H9 (cell line): ENCODE results near the gene DNLZ. TPM values are rescaled to one million over a fixed set of nuclear protein-coding genes. Genes with fewer than 3 reads are reported as not detected.

Experiments used
- DNase-seq: peaks from one replicate; pipeline ENCODE4 v3.0.0-alpha.2; 2017
- H2AFZ ChIP-seq: one replicate; pipeline ENCODE4 v1.6.1; 2013; ENCODE audit warnings: mild to moderate bottlenecking, low read length, control low read depth, moderate library complexity
- H2AK5ac ChIP-seq: 2 replicates; pipeline ENCODE4 v1.6.1; 2013; ENCODE audit warnings: low read length, control low read depth, mixed read lengths; ENCODE audit not compliant: insufficient read length
- H2BK120ac ChIP-seq: one replicate; pipeline ENCODE4 v1.6.1; 2013; ENCODE audit warnings: low read depth, mild to moderate bottlenecking, low read length, control low read depth, inconsistent platforms; ENCODE audit not compliant: poor library complexity, severe bottlenecking
- H2BK12ac ChIP-seq: 2 replicates; pipeline ENCODE4 v1.6.1; 2013; ENCODE audit warnings: low read length, control low read depth, mixed read lengths, low read depth; ENCODE audit not compliant: insufficient read length
- H2BK15ac ChIP-seq: 2 replicates; pipeline ENCODE4 v1.6.1; 2013; ENCODE audit warnings: low read depth, low read length, control low read depth
- H2BK20ac ChIP-seq: one replicate; pipeline ENCODE4 v1.6.1; 2013; ENCODE audit warnings: low read depth, mild to moderate bottlenecking, low read length, control low read depth, inconsistent platforms; ENCODE audit not compliant: poor library complexity, severe bottlenecking
- H2BK5ac ChIP-seq: 2 replicates; pipeline ENCODE4 v1.6.1; 2013; ENCODE audit warnings: low read length, control low read depth, mixed read lengths; ENCODE audit not compliant: insufficient read length
- H3K14ac ChIP-seq: 2 replicates; pipeline ENCODE4 v1.6.1; 2013; ENCODE audit warnings: low read length, control low read depth; ENCODE audit not compliant: insufficient read depth
- H3K18ac ChIP-seq: 2 replicates; pipeline ENCODE4 v1.6.1; 2013; ENCODE audit warnings: low read depth, mild to moderate bottlenecking, mixed read lengths, low read length, control low read depth; ENCODE audit not compliant: insufficient read length
- H3K23ac ChIP-seq: 2 replicates; pipeline ENCODE4 v1.6.1; 2013; ENCODE audit warnings: low read length, control low read depth, mixed read lengths, low read depth; ENCODE audit not compliant: insufficient read length
- H3K23me2 ChIP-seq: 2 replicates; pipeline ENCODE4 v1.6.1; 2013; ENCODE audit warnings: low read depth, mild to moderate bottlenecking, mixed read lengths, low read length, control low read depth; ENCODE audit not compliant: insufficient read length, poor library complexity, severe bottlenecking
- H3K27ac ChIP-seq: 2 replicates; pipeline ENCODE4 v1.5.1; 2013; ENCODE audit warnings: low read length, control low read depth, mixed read lengths, low read depth; ENCODE audit not compliant: insufficient read length
- H3K27me3 ChIP-seq: 2 replicates; pipeline ENCODE4 v1.6.1; 2013; ENCODE audit warnings: low read length, control low read depth, inconsistent platforms; ENCODE audit not compliant: insufficient read depth
- H3K4ac ChIP-seq: 2 replicates; pipeline ENCODE4 v1.6.1; 2013; ENCODE audit warnings: low read depth, mild to moderate bottlenecking, control low read depth, inconsistent platforms, low read length, moderate library complexity
- H3K4me1 ChIP-seq: 2 replicates; pipeline ENCODE4 v1.6.1; 2013; ENCODE audit warnings: low read length, control low read depth, inconsistent platforms; ENCODE audit not compliant: insufficient read depth
- H3K4me2 ChIP-seq: 2 replicates; pipeline ENCODE4 v1.6.1; 2013; ENCODE audit warnings: low read length, control low read depth, mixed read lengths; ENCODE audit not compliant: insufficient read length, insufficient read depth
- H3K56ac ChIP-seq: 2 replicates; pipeline ENCODE4 v1.6.1; 2013; ENCODE audit warnings: low read depth, mild to moderate bottlenecking, mixed read lengths, low read length, control low read depth; ENCODE audit not compliant: insufficient read length
- H3K79me1 ChIP-seq: 2 replicates; pipeline ENCODE4 v1.6.1; 2013; ENCODE audit warnings: low read depth, mild to moderate bottlenecking, moderate library complexity, low read length, control low read depth, inconsistent platforms; ENCODE audit not compliant: insufficient read depth, poor library complexity, severe bottlenecking
- H3K79me2 ChIP-seq: 2 replicates; pipeline ENCODE4 v1.6.1; 2013; ENCODE audit warnings: low read length, control low read depth, inconsistent platforms; ENCODE audit not compliant: insufficient read depth
- H3K9ac ChIP-seq: 2 replicates; pipeline ENCODE4 v1.6.1; 2013; ENCODE audit warnings: low read length, control low read depth, mixed read lengths; ENCODE audit not compliant: insufficient read length; ENCODE audit errors: extremely low read depth
- H3K9me3 ChIP-seq: one replicate; pipeline ENCODE4 v1.6.1; 2013; ENCODE audit warnings: low read depth, low read length, inconsistent platforms; ENCODE audit not compliant: control insufficient read depth
- H3T11ph ChIP-seq: one replicate; pipeline ENCODE4 v1.6.1; 2013; ENCODE audit warnings: mild to moderate bottlenecking, low read length, control low read depth, inconsistent platforms
- H4K20me1 ChIP-seq: one replicate; pipeline ENCODE4 v1.6.1; 2013; ENCODE audit not compliant: control insufficient read depth, insufficient read length, insufficient read depth
- H4K5ac ChIP-seq: 2 replicates; pipeline ENCODE4 v1.6.1; 2013; ENCODE audit warnings: low read depth, mild to moderate bottlenecking, mixed read lengths, low read length, control low read depth; ENCODE audit not compliant: insufficient read length
- H4K8ac ChIP-seq: replicated peaks from 2 replicates; pipeline ENCODE4 v1.6.1; 2013; ENCODE audit warnings: low read length, control low read depth, mixed read lengths, low read depth; ENCODE audit not compliant: insufficient read length
- H4K91ac ChIP-seq: 2 replicates; pipeline ENCODE4 v1.6.1; 2013; ENCODE audit warnings: low read depth, mild to moderate bottlenecking, moderate library complexity, mixed read lengths, low read length, control low read depth; ENCODE audit not compliant: insufficient read length
- H3K27ac Mint-ChIP-seq, 3 experiments: 2 replicates in 2 of 3; 3 replicates in 1 of 3; pipeline ENCODE4 v1.8.0; 2020 to 2021; ENCODE audit warnings: mixed read lengths in 3 of 3, mild to moderate bottlenecking in 1 of 3, moderate library complexity in 1 of 3
- H3K27me3 Mint-ChIP-seq: 2 replicates; pipeline ENCODE4 v1.8.0; 2021; ENCODE audit warnings: low read depth, mild to moderate bottlenecking, moderate library complexity, mixed read lengths
- H3K36me3 Mint-ChIP-seq, 3 experiments: 2 replicates in 2 of 3; 3 replicates in 1 of 3; pipeline ENCODE4 v1.8.0; 2020 to 2021; ENCODE audit warnings: low read depth in 3 of 3, mixed read lengths in 3 of 3; ENCODE audit not compliant: insufficient read depth in 1 of 3
- H3K4me1 Mint-ChIP-seq, 2 experiments: 2 replicates each; pipeline ENCODE4 v1.8.0; 2020; ENCODE audit warnings: mixed read lengths in 2 of 2
- H3K4me3 Mint-ChIP-seq, 2 experiments: 2 replicates in 1 of 2; 3 replicates in 1 of 2; pipeline ENCODE4 v1.8.0; 2020 to 2021; ENCODE audit warnings: mild to moderate bottlenecking in 2 of 2, mixed read lengths in 2 of 2, moderate library complexity in 1 of 2
- H3K9me3 Mint-ChIP-seq, 2 experiments: 2 replicates in 1 of 2; 3 replicates in 1 of 2; pipeline ENCODE4 v1.8.0; 2020; ENCODE audit warnings: mild to moderate bottlenecking in 2 of 2, mixed read lengths in 2 of 2, moderate library complexity in 1 of 2
- CTCF ChIP-seq: fragments of 200-600 bp; sonication (generic); conservative IDR thresholded peaks from 3 replicates; pipeline ENCODE4 v1.8.0; 2021; ENCODE audit warnings: antibody characterized with exemption, mild to moderate bottlenecking
- WGBS: extraction: QIAGEN DNeasy Blood & Tissue Kit; methylation state at CpG from one replicate; pipeline ENCODE4 v1.1.7; 2013; ENCODE audit warnings: missing lambda C conversion rate, low lambda C conversion rate, mixed read lengths; ENCODE audit not compliant: insufficient read length; ENCODE audit errors: extremely low coverage; 5-methylcytosine and 5-hydroxymethylcytosine counted together
- total RNA-seq: library from RNA; stranded (reverse); gene quantifications from 2 replicates; pipeline ENCODE4 v1.2.1, GENCODE V29; 2021

DNLZ gene
- total RNA-seq, 1 experiment from 2014 or later: 24.8 TPM

GRCh38 chr9:136410500-136411287 lies 47.1 kb upstream of the DNLZ start, which contains the start of the genes ENTR1 and PMPCA:
Gene ENTR1 (minus strand): TSS chr9:136410614. CDS start chr9:136410397, 217 bp downstream.
Gene PMPCA (plus strand): TSS chr9:136410658. CDS start chr9:136410669, 11 bp downstream.
- Histone ChIP-seq H2AK5ac (no peak within 1 kb of the TSS), H3K79me2 (peaks cover 16% of the 10 kb centered on the region; the same call in 1 of the 2 replicates), H3K23ac (no peak within 1 kb of the TSS), H2BK120ac (no peak within 1 kb of the TSS), H3K18ac (peak within 1 kb of the TSS; percentile 79), H4K91ac (no peak within 1 kb of the TSS), H3K9ac (peak within 1 kb of the TSS; percentile 59), H3K27me3 (no peaks in the 10 kb centered on the region), H3K14ac (peak within 1 kb of the TSS; percentile 83), H3K4me1 (no peaks in the 10 kb centered on the region), H3T11ph (no peak within 1 kb of the TSS), H2AFZ (no peak within 1 kb of the TSS), H3K9me3 (no peaks in the 10 kb centered on the region), H3K27ac (no peak within 1 kb of the TSS), H2BK15ac (no peak within 1 kb of the TSS), H4K8ac (no peak within 1 kb of the TSS), H4K5ac (peak within 1 kb of the TSS; percentile 10), H3K56ac (no peak within 1 kb of the TSS), H3K4ac (no peak within 1 kb of the TSS; the same call in 1 of the 2 replicates), H4K20me1 (no peaks in the 10 kb centered on the region), H3K4me2 (peak within 1 kb of the TSS; percentile 96), H3K79me1 (peaks cover 22% of the 10 kb centered on the region), H2BK12ac (no peak within 1 kb of the TSS), H2BK20ac (no peak within 1 kb of the TSS), H3K23me2 (peaks cover 15% of the 10 kb centered on the region), H2BK5ac (no peak within 1 kb of the TSS)
- Mint-ChIP-seq H3K27ac (peak within 1 kb of the TSS; percentile 86 to 98 (median 94)), H3K4me3 (peak within 1 kb of the TSS; percentile 94 to 96), H3K4me1 (peaks cover 22 to 25% of the 10 kb centered on the region in 2 experiments), H3K27me3 (peaks cover 3% of the 10 kb centered on the region), H3K36me3 (peaks cover 43 to 72% (median 60%) of the 10 kb centered on the region in 3 experiments; a peak in 6 of 7 replicates), H3K9me3 (no peaks in the 10 kb centered on the region)
- peak; percentile 87 for DNase-seq
- no peak for TF ChIP-seq CTCF
- WGBS: no CpG with 5 or more reads among the region's 83 CpGs
